ENCODE results near the gene ZBTB33. TPM values are rescaled to one million over a fixed set of nuclear protein-coding genes. Genes with fewer than 3 reads are reported as not detected.

Gene ZBTB33
- total RNA-seq, 1 donor, result 20.3 TPM

- no peak for DNase-seq (ENCODE audit: low read depth)
- TF ChIP-seq CTCF (IDR thresholded peaks at IDR 0.05; ENCODE audit: insufficient read depth, low read depth, low read length), result no peak
- H3K4me3 ChIP-seq (ENCODE audit: low read depth, low read length), result no peak overlapping the region
These were observed 30.5 kb downstream of the ZBTB33 start for GRCh38 chrX:120281021-120281624.

DNA sequence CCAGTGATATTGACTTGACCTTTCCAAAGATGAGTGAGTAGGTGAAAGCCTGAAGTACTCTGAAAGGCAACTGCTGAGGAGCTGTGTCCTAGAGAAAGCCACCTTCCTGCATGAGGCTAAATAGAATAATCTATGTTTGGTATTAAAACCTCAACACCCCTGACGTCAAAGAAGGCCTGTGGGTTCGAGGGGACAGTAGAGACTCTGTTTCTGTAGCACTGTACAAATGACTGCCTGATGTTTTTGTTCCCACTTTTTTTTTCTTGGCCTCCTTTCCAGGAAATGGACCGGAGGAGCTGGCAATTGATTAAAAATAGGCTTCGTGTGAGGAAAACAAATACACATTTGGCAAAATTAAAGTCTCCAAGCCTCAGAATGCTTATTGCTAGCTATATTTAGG is 31.1 kb downstream of the ZBTB33 start:
- no peak for DNase-seq (ENCODE audit: low read depth)
- TF ChIP-seq CTCF (IDR thresholded peaks at IDR 0.05; ENCODE audit: insufficient read depth, low read depth, low read length), result no peak
- H3K4me3 ChIP-seq (ENCODE audit: low read depth, low read length), result no peak overlapping the region

GRCh38 chrX:120282697-120283096 is 32.1 kb downstream of the ZBTB33 start:
- TF ChIP-seq CTCF (IDR thresholded peaks at IDR 0.05; ENCODE audit: insufficient read depth, low read depth, low read length), result no peak

GRCh38 chrX:120286733-120287512 is 36.3 kb downstream of the ZBTB33 start:
- no peak overlapping the region for H3K4me3 ChIP-seq (ENCODE audit: low read depth, low read length)
- no peak for TF ChIP-seq CTCF (IDR thresholded peaks at IDR 0.05; ENCODE audit: insufficient read depth, low read depth, low read length)
- no peak for DNase-seq (ENCODE audit: low read depth)

More at GRCh38 chrX:120282697-120283096, 32.1 kb downstream of the ZBTB33 start:
- DNase-seq (ENCODE audit: low read depth), result no peak
- H3K4me3 ChIP-seq (ENCODE audit: low read depth, low read length), result no peak overlapping the region

DNA sequence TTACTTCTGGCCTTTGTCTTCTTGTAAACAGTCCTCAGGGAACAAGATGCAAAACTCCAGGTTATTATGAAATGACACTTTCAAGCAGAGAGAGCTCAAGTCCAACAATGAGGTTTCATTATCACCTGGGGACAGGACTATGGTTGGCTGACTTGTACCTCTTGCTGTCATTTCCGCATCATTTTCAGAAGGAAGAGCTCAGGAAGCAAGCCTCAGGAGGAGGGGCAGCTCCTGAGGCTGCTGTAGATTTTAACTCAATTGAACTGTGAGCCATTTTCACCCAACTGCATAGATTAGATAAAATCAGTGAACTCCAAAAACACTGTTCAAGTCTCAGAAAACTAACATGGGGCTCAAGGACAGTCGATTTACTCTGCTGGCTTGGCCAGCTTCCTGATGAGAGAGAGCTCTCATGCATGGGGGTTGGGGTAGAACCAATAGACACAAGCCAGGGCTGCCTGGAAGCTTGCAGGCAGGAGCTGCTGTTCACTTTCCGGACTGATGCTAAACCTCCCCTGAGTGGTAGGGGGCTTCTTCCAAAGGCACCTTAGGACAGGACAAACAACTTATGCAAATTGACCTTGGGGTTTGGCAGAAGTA is 37.0 kb downstream of the ZBTB33 start:
- DNase-seq (ENCODE audit: low read depth), result no peak
- no peak overlapping the region for H3K4me3 ChIP-seq (ENCODE audit: low read depth, low read length)
- no peak for TF ChIP-seq CTCF (IDR thresholded peaks at IDR 0.05; ENCODE audit: insufficient read depth, low read depth, low read length)

DNA sequence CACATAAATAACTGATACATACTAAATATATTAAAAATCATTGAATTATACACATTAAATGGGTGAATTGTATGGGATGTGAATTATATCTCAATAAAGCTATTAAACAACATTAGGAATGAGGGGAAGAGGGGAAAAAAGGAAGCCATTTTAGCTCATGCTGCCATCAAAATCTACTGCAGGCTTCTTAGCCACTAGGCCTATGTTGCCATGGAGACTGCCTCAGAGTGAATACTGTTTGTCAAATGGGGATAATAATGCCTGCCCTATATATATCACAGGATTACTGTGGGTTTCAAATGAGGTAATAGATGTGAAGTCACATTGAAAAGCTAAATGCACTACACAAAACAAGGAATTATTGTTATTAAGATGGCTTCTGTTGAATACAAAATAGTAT is 39.5 kb downstream of the ZBTB33 start:
- DNase-seq (ENCODE audit: low read depth), result no peak
- no peak for TF ChIP-seq CTCF (IDR thresholded peaks at IDR 0.05; ENCODE audit: insufficient read depth, low read depth, low read length)
- no peak overlapping the region for H3K4me3 ChIP-seq (ENCODE audit: low read depth, low read length)

Data from fibroblast of villous mesenchyme (primary cell).